IMR-90 (cell line): ENCODE measurements around the gene GRIA4. TPM values are rescaled to one million over a fixed set of nuclear protein-coding genes. Genes with fewer than 3 reads are reported as not detected.

Experiments
- ATAC-seq: fragments of 200-7000 bp; cut with Tn5 transposase; 2 replicates; pipeline ENCODE4 v1.9.1; 2020; ENCODE audit warnings: low read depth, mild to moderate bottlenecking, moderate library complexity
- BruUV-seq: library from RNA; stranded (reverse); fragments of 400-500 nt; replicated peaks from 2 replicates; lab custom pipeline; 2021; lab: Mats Ljungman, UMichigan
- CTCF ChIA-PET: fragments of 300-600 bp; formaldehyde crosslinking; extraction: SDS; loops from one replicate; lab custom pipeline; 2021; ENCODE audit warnings: antibody characterized with exemption; lab: Yijun Ruan, JAX
- POLR2A ChIA-PET: fragments of 300-600 bp; sonication (Branson Sonifier 250); formaldehyde crosslinking; loops from one replicate; lab custom pipeline; 2022; ENCODE audit warnings: antibody characterized with exemption; ENCODE audit not compliant: unreplicated experiment; lab: Charles Lee
- DNase-seq: peaks from one replicate; pipeline ENCODE4 v3.0.0; 2013
- H2AFZ ChIP-seq: replicated peaks from 2 replicates; pipeline ENCODE3; 2013; ENCODE audit warnings: low read length, mild to moderate bottlenecking; ENCODE audit not compliant: poor library complexity
- H2AK5ac ChIP-seq: 2 replicates; pipeline ENCODE4 v1.6.1; 2013; ENCODE audit warnings: low read depth, low read length, inconsistent platforms
- H2AK9ac ChIP-seq: replicated peaks from 2 replicates; pipeline ENCODE3; 2013; ENCODE audit warnings: mild to moderate bottlenecking, low read depth, low read length, moderate library complexity; ENCODE audit not compliant: poor library complexity
- H2BK120ac ChIP-seq: 2 replicates; pipeline ENCODE4 v1.6.1; 2013; ENCODE audit warnings: low read depth, low read length, inconsistent platforms
- H2BK15ac ChIP-seq: 3 replicates; pipeline ENCODE4 v1.6.1; 2013; ENCODE audit warnings: low read depth, low read length, inconsistent platforms
- H2BK20ac ChIP-seq: 2 replicates; pipeline ENCODE4 v1.6.1; 2013; ENCODE audit warnings: low read depth, mild to moderate bottlenecking, inconsistent platforms, low read length, moderate library complexity
- H2BK5ac ChIP-seq: 2 replicates; pipeline ENCODE4 v1.6.1; 2013; ENCODE audit warnings: mild to moderate bottlenecking, low read depth, low read length, inconsistent platforms; ENCODE audit not compliant: poor library complexity, severe bottlenecking
- H3K14ac ChIP-seq: replicated peaks from 2 replicates; pipeline ENCODE4 v1.6.1; 2013; ENCODE audit warnings: low read depth, low read length, inconsistent platforms
- H3K18ac ChIP-seq: 2 replicates; pipeline ENCODE4 v1.6.1; 2013; ENCODE audit warnings: low read depth, low read length, control low read depth
- H3K23ac ChIP-seq: 2 replicates; pipeline ENCODE4 v1.6.1; 2013; ENCODE audit warnings: low read depth, low read length, inconsistent platforms
- H3K27ac ChIP-seq: 2 replicates; pipeline ENCODE4 v1.5.1; 2013; ENCODE audit warnings: mild to moderate bottlenecking, control low read depth, low read length; ENCODE audit not compliant: insufficient read depth
- H3K27me3 ChIP-seq: 2 replicates; pipeline ENCODE4 v1.6.1; 2013; ENCODE audit warnings: low read length; ENCODE audit not compliant: control insufficient read depth, insufficient read depth
- H3K36me3 ChIP-seq: 2 replicates; pipeline ENCODE4 v1.6.1; 2013; ENCODE audit warnings: low read length, mixed read lengths; ENCODE audit not compliant: control insufficient read depth, insufficient read depth
- H3K4ac ChIP-seq: 2 replicates; pipeline ENCODE4 v1.6.1; 2013; ENCODE audit warnings: low read depth, low read length, inconsistent platforms
- H3K4me1 ChIP-seq: 2 replicates; pipeline ENCODE4 v1.6.1; 2013; ENCODE audit warnings: low read length, mixed read lengths; ENCODE audit not compliant: control insufficient read depth, insufficient read depth
- H3K4me2 ChIP-seq: 2 replicates; pipeline ENCODE4 v1.6.1; 2013; ENCODE audit warnings: low read depth, mild to moderate bottlenecking, control low read depth, low read length, moderate library complexity
- H3K4me3 ChIP-seq: 2 replicates; pipeline ENCODE4 v1.5.1; 2013; ENCODE audit warnings: low read depth, mild to moderate bottlenecking, control low read depth, low read length, moderate library complexity; ENCODE audit not compliant: insufficient read depth
- H3K56ac ChIP-seq: 2 replicates; pipeline ENCODE4 v1.6.1; 2013; ENCODE audit warnings: low read length, inconsistent platforms; ENCODE audit not compliant: insufficient read depth; ENCODE audit errors: extremely low read depth
- H3K79me1 ChIP-seq, 2 experiments: 2 replicates each; pipeline ENCODE4 v1.6.1; 2013; ENCODE audit warnings: low read length in 2 of 2, inconsistent platforms in 1 of 2, low read depth in 1 of 2
- H3K9ac ChIP-seq: 2 replicates; pipeline ENCODE4 v1.6.1; 2013; ENCODE audit warnings: low read depth, low read length, control low read depth
- H3K9me1 ChIP-seq: 2 replicates; pipeline ENCODE4 v1.6.1; 2013; ENCODE audit warnings: low read length, inconsistent platforms; ENCODE audit not compliant: insufficient read depth
- H3K9me3 ChIP-seq: 2 replicates; pipeline ENCODE4 v1.6.1; 2013; ENCODE audit warnings: low read length; ENCODE audit not compliant: control insufficient read depth, insufficient read depth
- H4K20me1 ChIP-seq: 2 replicates; pipeline ENCODE4 v1.6.1; 2013; ENCODE audit warnings: low read length, inconsistent platforms; ENCODE audit not compliant: insufficient read depth
- H4K5ac ChIP-seq: 2 replicates; pipeline ENCODE4 v1.6.1; 2013; ENCODE audit warnings: mild to moderate bottlenecking, low read depth, low read length, control low read depth
- H4K8ac ChIP-seq, 2 experiments: 2 replicates each; pipeline ENCODE4 v1.6.1; 2013; ENCODE audit warnings: low read depth in 2 of 2, low read length in 2 of 2, control low read depth in 1 of 2, inconsistent platforms in 1 of 2
- H4K91ac ChIP-seq: 2 replicates; pipeline ENCODE4 v1.6.1; 2013; ENCODE audit warnings: low read depth, low read length, inconsistent platforms; ENCODE audit not compliant: insufficient read depth
- BHLHE40 ChIP-seq: fragments of 150-350 bp; IDR thresholded peaks from 2 replicates; pipeline ENCODE4 v1.6.1; 2016; ENCODE audit warnings: mild to moderate bottlenecking, low read depth, low read length
- CEBPB ChIP-seq: IDR thresholded peaks from 2 replicates; pipeline ENCODE4 v1.6.1; 2012; ENCODE audit warnings: low read depth, low read length, improper control_type of control experiment
- CHD1 ChIP-seq: IDR thresholded peaks from 2 replicates; pipeline ENCODE4 v1.6.1; 2012; ENCODE audit warnings: low read depth, low read length, improper control_type of control experiment
- FOS ChIP-seq: fragments of 150-350 bp; IDR thresholded peaks from 2 replicates; pipeline ENCODE4 v1.6.1; 2016; ENCODE audit warnings: low read depth, low read length
- MAFK ChIP-seq: IDR thresholded peaks from 2 replicates; pipeline ENCODE4 v1.6.1; 2012; ENCODE audit warnings: low read depth, low read length, improper control_type of control experiment
- MAZ ChIP-seq: IDR thresholded peaks from 2 replicates; pipeline ENCODE4 v1.6.1; 2012; ENCODE audit warnings: low read depth, mild to moderate bottlenecking, low read length, improper control_type of control experiment, moderate library complexity, borderline replicate concordance
- MXI1 ChIP-seq: IDR thresholded peaks from 2 replicates; pipeline ENCODE4 v1.6.1; 2012; ENCODE audit warnings: low read depth, mild to moderate bottlenecking, low read length, moderate library complexity, borderline replicate concordance
- NFE2L2 ChIP-seq: fragments of 150-350 bp; IDR thresholded peaks from 2 replicates; pipeline ENCODE4 v1.6.1; 2016; ENCODE audit warnings: low read depth, mild to moderate bottlenecking, low read length
- POLR2A ChIP-seq: IDR thresholded peaks from 2 replicates; pipeline ENCODE4 v1.6.1; 2012; ENCODE audit warnings: mild to moderate bottlenecking, low read depth, low read length
- RAD21 ChIP-seq: IDR thresholded peaks from 2 replicates; pipeline ENCODE4 v1.6.1; 2012; ENCODE audit warnings: low read length, improper control_type of control experiment
- RCOR1 ChIP-seq: IDR thresholded peaks from 2 replicates; pipeline ENCODE4 v1.6.1; 2012; ENCODE audit warnings: mild to moderate bottlenecking, low read length, improper control_type of control experiment; ENCODE audit not compliant: insufficient replicate concordance
- RFX5 ChIP-seq: IDR thresholded peaks from 2 replicates; pipeline ENCODE4 v1.8.0; 2012; ENCODE audit warnings: low read depth, mild to moderate bottlenecking, low read length, moderate library complexity
- SMC3 ChIP-seq: fragments of 150-350 bp; IDR thresholded peaks from 2 replicates; pipeline ENCODE4 v1.6.1; 2016; ENCODE audit warnings: low read depth, mild to moderate bottlenecking, antibody characterized with exemption, low read length, moderate library complexity
- WGBS, 2 experiments: methylation state at CpG; one replicate each; pipeline versions ENCODE4 v1.1.5 to v1.1.7; 2013; ENCODE audit warnings: missing lambda C conversion rate in 2 of 2; ENCODE audit not compliant: insufficient read length in 1 of 2; ENCODE audit errors: extremely low coverage in 2 of 2; 5-methylcytosine and 5-hydroxymethylcytosine counted together
- dilution Hi-C: fragments of 300-500 bp; cut with HindIII; formaldehyde crosslinking; loops from one replicate; pipeline ENCODE4 v1.14.3; 2018; ENCODE audit warnings: low sequenced_read_pairs; ENCODE audit not compliant: unreplicated experiment
- in situ Hi-C: fragments of 300-500 bp; cut with MboI; formaldehyde crosslinking; loops from 3 replicates; pipeline ENCODE4 v1.14.3; 2019; ENCODE audit warnings: low sequenced_read_pairs, inconsistent platforms, mixed read lengths
- intact Hi-C: fragments of 100-400 bp; cut with micrococcal nuclease; formaldehyde crosslinking; loops from 2 replicates; pipeline ENCODE4 v1.10.0; 2022
- polyA plus RNA-seq, 3 experiments: library from polyadenylated mRNA; depleted of rRNA; stranded (reverse); fragments of >200 nt; gene quantifications; 2 replicates each; pipeline ENCODE4 v1.2.3, GENCODE V29; 2012; ENCODE audit warnings: low replicate concordance in 1 of 3
- total RNA-seq: library from RNA; depleted of rRNA; stranded (reverse); fragments of >200 nt; gene quantifications from 2 replicates; pipeline ENCODE4 v1.2.3, GENCODE V29; 2012
- TF ChIP-seq, protein P1 (sequence below): fragments of 150-350 bp; IDR thresholded peaks from 2 replicates; pipeline ENCODE4 v1.6.1; 2017; ENCODE audit warnings: mild to moderate bottlenecking, antibody characterized with exemption, low read length, low read depth
- TF ChIP-seq, protein P2 (sequence below): fragments of 150-350 bp; IDR thresholded peaks from 2 replicates; pipeline ENCODE4 v1.6.1; 2016; ENCODE audit warnings: low read depth, mild to moderate bottlenecking, low read length, moderate library complexity, borderline replicate concordance
- TF ChIP-seq, protein P3 (sequence below): conservative IDR thresholded peaks from 2 replicates; pipeline ENCODE4 v1.5.1; 2012; ENCODE audit warnings: mild to moderate bottlenecking, low read depth, low read length, improper control_type of control experiment

Gene GRIA4
- total and polyA plus RNA-seq, 2 of the 4 experiments (the other 2 are of a cell fraction), result 0.36 to 1.0 TPM

DNA sequence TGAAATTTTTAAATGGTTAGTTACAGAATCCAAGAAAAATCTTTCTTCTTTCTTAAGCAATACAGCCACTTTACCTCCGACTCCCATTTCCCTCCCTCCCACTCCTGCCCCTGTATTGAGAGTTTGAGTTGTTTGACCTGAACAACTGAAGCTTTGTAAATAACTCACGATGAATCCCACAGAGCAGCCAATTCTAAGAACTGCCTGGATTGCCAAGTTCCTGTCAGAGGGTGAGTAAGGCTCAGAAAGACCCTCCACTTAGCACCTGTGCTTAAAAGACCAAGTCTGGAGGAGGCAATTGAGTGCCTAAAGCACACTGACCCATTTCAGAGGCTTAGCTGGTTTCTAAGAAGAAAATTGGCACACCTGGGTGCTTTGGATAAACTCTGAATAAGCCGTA lies 253.7 kb downstream of the GRIA4 start:
- Histone ChIP-seq H3K4me2 (no peak overlapping the region), H2BK5ac (peak overlapping the region; percentile 13), H2AFZ (no peak overlapping the region), H3K79me1 (no peaks in the 10 kb centered on the region), H3K18ac (no peak overlapping the region), H3K27me3 (no peaks in the 10 kb centered on the region), H4K8ac (no peak overlapping the region), H3K9ac (no peak overlapping the region), H2BK20ac (peak overlapping the region; percentile 61), H3K14ac (no peak overlapping the region), H3K4me3 (no peak overlapping the region), H3K9me1 (no peaks in the 10 kb centered on the region; the same call in 1 of the 2 replicates), H2BK120ac (peak overlapping the region; percentile 70; the same call in 1 of the 2 replicates), H3K36me3 (no peaks in the 10 kb centered on the region), H2AK5ac (no peak overlapping the region), H3K23ac (no peak overlapping the region), H4K5ac (no peak overlapping the region), H2BK15ac (peak overlapping the region; percentile 15; the same call in 1 of the 3 replicates), H2AK9ac (no peak overlapping the region), H3K27ac (no peak overlapping the region), H4K20me1 (no peaks in the 10 kb centered on the region), H3K9me3 (no peaks in the 10 kb centered on the region), H4K91ac (peak overlapping the region; percentile 66; the same call in 1 of the 2 replicates), H3K4ac (0 out of 2 replicates have a peak overlapping the region, but pooled peaks have one; percentile 59), H3K56ac (no peak overlapping the region), H3K4me1 (no peaks in the 10 kb centered on the region)
- DNase-seq, result no peak
- intact Hi-C loops, result loop anchor here (2.0 to 5.0 kb wide), 7 partner anchors 251 to 1937 kb away; partner anchors contain the start of genes CARD16, CASP4, GRIA4 and PDGFD
- BruUV-seq, result no TSS peak
- no peak for TF ChIP-seq RAD21
- no peak for TF ChIP-seq MAZ
- TF ChIP-seq BHLHE40, result no peak
- TF ChIP-seq, protein P1, sequence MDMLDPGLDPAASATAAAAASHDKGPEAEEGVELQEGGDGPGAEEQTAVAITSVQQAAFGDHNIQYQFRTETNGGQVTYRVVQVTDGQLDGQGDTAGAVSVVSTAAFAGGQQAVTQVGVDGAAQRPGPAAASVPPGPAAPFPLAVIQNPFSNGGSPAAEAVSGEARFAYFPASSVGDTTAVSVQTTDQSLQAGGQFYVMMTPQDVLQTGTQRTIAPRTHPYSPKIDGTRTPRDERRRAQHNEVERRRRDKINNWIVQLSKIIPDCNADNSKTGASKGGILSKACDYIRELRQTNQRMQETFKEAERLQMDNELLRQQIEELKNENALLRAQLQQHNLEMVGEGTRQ, result no peak
- TF ChIP-seq NFE2L2, result no peak
- no peak for TF ChIP-seq RFX5
- TF ChIP-seq, protein P2, sequence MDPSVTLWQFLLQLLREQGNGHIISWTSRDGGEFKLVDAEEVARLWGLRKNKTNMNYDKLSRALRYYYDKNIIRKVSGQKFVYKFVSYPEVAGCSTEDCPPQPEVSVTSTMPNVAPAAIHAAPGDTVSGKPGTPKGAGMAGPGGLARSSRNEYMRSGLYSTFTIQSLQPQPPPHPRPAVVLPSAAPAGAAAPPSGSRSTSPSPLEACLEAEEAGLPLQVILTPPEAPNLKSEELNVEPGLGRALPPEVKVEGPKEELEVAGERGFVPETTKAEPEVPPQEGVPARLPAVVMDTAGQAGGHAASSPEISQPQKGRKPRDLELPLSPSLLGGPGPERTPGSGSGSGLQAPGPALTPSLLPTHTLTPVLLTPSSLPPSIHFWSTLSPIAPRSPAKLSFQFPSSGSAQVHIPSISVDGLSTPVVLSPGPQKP, result no peak
- no peak for TF ChIP-seq MAFK
- no peak for TF ChIP-seq MXI1
- TF ChIP-seq CHD1, result no peak
- no peak for TF ChIP-seq POLR2A
- TF ChIP-seq, protein P3, sequence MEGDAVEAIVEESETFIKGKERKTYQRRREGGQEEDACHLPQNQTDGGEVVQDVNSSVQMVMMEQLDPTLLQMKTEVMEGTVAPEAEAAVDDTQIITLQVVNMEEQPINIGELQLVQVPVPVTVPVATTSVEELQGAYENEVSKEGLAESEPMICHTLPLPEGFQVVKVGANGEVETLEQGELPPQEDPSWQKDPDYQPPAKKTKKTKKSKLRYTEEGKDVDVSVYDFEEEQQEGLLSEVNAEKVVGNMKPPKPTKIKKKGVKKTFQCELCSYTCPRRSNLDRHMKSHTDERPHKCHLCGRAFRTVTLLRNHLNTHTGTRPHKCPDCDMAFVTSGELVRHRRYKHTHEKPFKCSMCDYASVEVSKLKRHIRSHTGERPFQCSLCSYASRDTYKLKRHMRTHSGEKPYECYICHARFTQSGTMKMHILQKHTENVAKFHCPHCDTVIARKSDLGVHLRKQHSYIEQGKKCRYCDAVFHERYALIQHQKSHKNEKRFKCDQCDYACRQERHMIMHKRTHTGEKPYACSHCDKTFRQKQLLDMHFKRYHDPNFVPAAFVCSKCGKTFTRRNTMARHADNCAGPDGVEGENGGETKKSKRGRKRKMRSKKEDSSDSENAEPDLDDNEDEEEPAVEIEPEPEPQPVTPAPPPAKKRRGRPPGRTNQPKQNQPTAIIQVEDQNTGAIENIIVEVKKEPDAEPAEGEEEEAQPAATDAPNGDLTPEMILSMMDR, result no peak
- no peak for TF ChIP-seq SMC3
- no peak for TF ChIP-seq FOS
- TF ChIP-seq RCOR1, result no peak
- TF ChIP-seq CEBPB, result no peak
- WGBS, 2 experiments, result no CpG with 5 or more reads among the region's 3 CpGs
- ATAC-seq, result no peak
- dilution Hi-C loops, result no loop called here
- ChIA-PET POLR2A (interaction anchor here (0.6 kb wide), 1 partner anchor 828 kb away, joined by 8 read pairs; the partner anchor contains the start of gene CASP1), CTCF (interaction anchor here (1.1 to 1.6 kb wide), 3 partner anchors 8 to 13 kb away, joined by 4 read pairs; no protein-coding TSS in a partner anchor)
- in situ Hi-C loops, result loop anchor here (10.0 to 25.0 kb wide), 2 partner anchors 926 to 1259 kb away; no protein-coding TSS in a partner anchor
